NCI-H146 (cell line): ENCODE results near the gene PTPN14.
"Not testable (repeated sequence)": the region's sequence is repeated elsewhere in the genome, so short reads cannot be mapped to it uniquely, and the experiment has no call there.

ENCODE experiments used
- DNase-seq: peaks from one replicate; lab custom pipeline; 2025; lab: John Stamatoyannopoulos, UW

Gene PTPN14

GRCh38 chr1:214510914-214511638 is 40.3 kb downstream of the PTPN14 start:
- no peak for DNase-seq

GRCh38 chr1:214510477-214510876 is 40.9 kb downstream of the PTPN14 start:
- DNase-seq: no peak

DNA sequence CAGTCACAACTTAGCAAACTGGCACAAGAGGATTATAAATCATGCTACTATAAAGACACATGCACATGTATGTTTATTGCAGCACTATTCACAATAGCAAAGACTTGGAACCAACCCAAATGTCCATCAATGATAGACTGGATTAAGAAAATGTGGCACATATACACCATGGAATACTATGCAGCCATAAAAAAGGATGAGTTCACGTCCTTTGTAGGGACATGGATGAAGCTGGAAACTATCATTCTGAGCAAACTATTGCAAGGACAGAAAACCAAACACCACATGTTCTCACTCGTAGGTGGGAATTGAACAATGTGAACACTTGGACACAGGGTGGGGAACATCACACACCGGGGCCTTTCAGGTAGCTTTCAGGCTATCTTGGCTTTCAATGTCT is 41.8 kb downstream of the PTPN14 start:
- not testable (repeated sequence) for DNase-seq

DNA sequence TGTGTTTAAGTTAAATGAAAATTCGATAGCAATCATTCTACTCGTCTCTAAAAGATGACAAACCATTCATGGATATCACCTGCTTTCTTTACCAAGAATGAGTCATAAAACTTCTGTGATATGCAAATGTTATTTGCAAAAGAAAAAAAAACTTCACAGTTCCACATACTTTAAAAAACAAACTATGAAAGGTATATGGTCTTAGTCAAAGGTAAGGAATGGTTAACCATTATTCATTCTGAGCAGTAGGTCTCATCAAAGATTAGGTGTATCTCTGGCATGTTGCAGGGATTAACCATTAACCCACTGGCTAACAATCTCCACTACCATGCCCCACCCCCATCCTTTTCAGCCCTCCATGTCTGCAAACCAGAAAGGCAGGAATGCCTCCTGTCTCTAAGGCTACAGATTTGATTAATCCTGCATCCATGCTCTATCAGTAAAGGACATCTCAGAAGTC is 44.4 kb downstream of the PTPN14 start:
- peak; percentile 0 for DNase-seq

DNA sequence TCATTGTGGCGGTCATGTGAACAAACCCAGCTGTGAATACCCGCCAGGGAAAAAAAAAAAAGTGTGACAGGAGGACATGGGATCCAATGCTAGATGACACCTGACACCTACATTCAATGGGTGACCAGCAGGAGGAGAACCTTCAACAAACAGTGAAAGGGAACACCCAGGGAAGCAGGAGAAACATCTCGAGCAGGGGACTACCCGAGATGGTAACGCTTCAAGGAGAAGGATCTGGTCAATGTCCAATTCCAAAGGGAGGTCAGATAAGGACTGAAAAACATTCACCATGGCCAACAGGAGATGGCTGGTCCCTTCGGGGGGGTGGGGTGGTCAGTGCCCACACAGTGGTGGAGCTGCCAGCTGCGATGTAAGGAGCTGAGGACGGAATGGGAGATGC is 46.3 kb downstream of the PTPN14 start:
- peak; percentile 48 for DNase-seq

- DNase-seq: no peak
These were observed 47.1 kb downstream of the PTPN14 start for GRCh38 chr1:214504330-214504729.

- no peak for DNase-seq
These were observed 47.8 kb downstream of the PTPN14 start for GRCh38 chr1:214503553-214503952.

GRCh38 chr1:214500340-214501055 is 50.9 kb downstream of the PTPN14 start:
- no peak for DNase-seq

GRCh38 chr1:214499732-214500131 is 51.7 kb downstream of the PTPN14 start:
- DNase-seq: no peak

DNA sequence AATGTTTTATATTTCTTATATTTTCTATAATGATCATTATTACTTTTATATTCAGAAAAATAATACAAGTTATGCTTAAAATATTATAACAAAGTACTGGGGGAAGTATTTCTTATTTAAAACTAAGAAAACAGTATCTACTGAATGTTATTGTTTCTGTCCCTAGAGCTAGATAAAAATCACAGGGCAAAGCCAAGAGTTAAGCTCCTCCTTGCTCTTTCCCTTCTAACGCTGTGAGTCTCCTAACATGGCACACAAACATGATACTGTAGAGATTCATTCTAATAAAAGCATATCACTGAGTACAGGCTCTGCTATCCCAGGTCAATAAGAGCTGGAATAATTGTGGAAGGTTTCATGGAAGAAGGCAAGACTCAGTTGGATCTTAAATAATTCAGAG is 53.4 kb downstream of the PTPN14 start:
- no peak for DNase-seq

DNA sequence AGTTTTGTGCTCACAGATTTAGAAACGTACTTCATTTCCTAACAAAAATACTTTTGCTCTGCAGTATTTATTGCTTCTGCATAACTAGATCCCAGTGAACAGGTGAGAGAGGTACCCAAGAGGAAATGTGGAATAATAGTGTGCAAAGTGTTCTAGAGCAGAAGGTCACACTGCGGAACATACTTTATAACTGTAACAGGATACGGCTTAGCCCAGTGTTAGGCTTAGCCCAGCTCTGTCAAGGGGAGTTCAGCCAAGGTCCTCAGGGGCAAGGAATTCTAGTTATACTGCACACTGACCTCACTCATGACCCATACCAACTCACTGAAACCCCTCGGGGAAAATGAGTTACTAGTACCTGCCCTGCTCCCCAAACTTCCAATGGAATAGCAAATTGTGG is 55.3 kb downstream of the PTPN14 start:
- DNase-seq: no peak

GRCh38 chr1:214494706-214495105 is 56.7 kb downstream of the PTPN14 start:
- no peak for DNase-seq

GRCh38 chr1:214494179-214494578 is 57.2 kb downstream of the PTPN14 start:
- DNase-seq: not testable (repeated sequence)

GRCh38 chr1:214493126-214493796 is 58.1 kb downstream of the PTPN14 start:
- DNase-seq: no peak

DNA sequence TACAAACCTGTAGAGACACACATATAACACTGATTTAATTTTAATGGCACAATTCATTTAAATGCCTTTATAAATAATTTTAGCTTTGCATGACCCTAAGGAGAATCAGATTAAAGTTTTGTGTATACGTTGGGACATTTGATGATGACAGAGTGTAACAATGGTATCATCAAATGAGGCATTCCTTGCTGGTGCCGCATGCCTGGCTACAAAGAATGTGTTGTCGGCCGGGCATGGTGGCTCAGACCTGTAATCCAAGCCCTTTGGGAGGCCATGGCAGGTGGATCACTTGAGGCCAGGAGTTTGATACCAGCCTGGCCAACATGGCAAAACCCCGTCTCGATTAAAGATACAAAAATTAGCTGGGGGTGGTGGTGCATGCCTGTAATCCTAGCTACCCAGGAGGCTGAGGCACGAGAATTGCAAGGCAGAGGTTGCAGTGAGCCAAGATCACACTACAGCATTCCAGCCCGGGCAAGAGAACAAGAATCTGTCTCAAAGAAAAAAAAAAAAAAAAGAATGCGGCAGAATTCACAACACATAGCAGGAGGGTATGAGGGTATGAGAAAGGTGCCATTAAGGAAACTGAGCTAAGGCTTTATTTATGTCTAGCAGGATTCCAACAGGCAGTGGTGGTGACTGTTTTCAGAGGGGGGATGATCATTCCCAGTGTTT is 58.9 kb downstream of the PTPN14 start:
- no peak for DNase-seq

DNA sequence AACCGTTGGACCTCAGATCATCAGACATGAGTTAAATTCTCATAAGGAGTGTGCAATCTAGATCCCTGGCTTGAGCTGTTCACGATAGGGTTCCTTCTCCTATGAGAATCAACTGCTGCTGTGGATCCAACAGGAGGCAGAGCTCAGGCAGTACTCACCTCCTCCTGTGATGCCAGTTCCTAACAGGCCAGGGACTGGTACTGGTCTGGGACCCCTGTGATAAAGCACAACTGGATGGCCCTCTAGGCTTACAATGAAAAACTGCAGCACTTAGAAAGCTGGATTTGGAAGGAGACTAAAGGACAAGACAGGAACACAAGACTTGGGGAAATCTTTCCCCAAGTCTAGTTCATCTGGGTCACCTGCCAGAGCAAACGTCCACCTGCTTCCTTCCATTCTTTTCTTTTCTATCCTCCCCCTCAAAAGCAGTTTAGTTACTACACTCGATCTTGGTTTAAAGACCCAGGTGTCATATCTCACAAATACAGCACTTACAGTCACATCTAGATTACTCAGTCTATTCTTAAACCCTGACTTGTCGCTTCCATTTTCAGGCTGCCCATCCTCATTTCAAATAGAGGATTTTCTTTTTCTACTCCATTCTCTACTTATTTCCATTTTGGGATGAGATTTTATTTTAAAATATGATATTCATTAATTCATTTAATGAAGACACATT is 59.8 kb downstream of the PTPN14 start:
- no peak for DNase-seq

- DNase-seq: no peak
These were observed 66.3 kb downstream of the PTPN14 start for GRCh38 chr1:214485151-214485550.

- not testable (repeated sequence) for DNase-seq
These were observed 68.2 kb downstream of the PTPN14 start for GRCh38 chr1:214483180-214483579.

- DNase-seq: not testable (repeated sequence)
These were observed 69.3 kb downstream of the PTPN14 start for GRCh38 chr1:214481983-214482634.

DNA sequence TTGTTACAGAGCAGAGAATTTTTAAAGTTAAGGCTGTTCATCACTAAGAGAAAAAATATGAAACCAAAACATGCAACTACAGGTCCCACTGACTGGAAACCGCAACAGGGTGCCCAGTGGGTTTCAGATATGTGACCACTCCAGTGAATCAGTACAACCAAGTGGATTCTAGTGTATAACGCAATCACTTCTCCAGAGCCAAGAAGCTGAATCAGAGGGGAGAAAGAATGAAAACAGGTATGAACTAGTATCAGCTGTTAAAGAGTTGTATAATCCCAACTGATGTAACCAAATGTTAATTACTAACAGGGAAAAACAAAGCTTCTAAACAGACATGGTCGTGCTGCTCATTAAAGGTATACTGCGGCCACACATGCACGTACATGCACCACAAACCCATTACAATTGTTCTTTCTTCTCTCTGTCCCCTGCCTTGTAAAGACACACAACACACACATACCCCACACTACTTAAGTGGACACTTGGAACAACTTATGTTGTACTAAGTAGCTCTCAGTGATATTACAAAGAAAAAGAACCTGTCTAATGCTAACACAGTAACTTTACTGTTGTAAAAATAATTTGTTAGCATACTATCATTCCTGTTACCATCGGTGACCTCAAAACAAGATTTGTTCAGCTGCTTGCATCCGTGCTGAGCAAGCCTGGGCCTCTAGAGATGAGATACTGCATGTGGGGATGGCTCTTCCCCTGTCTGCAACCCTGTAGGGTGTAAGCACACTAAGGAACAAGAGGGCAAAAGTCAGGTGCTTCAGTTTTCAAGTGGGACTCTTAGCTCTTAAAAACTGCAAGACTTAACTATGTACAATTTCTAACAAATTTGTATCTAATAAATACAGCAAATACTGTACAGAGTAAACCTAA is 74.2 kb downstream of the PTPN14 start:
- DNase-seq: no peak
